ENCODE data around the gene ANKRD24.

ANKRD24 gene

DNA sequence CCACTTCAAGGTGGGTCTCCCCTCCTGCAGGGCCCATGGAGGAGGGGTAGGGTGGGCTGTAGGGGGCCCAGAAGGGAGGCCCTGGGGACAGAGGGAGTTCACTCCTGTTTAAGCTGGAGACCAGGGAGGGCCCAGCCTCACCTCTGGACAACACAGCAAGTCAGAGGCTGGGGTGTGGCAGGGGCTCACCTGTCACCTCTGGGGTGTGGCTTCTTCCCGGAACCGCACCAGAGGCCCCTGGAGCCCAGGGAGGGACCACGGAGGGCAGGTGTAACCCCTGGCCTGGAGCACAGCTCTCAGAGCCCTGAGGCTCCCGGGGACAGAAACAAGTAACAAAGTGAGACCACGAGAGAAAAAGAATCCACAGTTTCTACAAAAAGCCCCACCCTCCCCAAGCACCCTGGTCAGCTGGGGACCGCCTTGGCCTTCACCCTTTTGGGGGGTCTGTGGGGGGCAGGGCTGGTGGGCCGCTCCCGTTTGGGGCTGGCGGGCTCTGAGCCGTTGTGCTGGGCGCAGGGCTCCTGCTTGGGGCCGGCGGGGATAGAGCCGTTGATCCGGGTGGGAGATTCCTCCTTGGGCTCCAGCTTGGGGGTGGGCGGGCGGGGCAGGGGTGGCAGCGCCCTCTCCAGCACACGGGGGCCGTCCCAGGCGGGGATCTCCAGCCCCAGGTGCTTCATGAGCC, 8.1 kb upstream of the ANKRD24 start:
- no peak overlapping the region for H3K4me3 ChIP-seq (ENCODE audit: low read length)
- H3K27ac ChIP-seq (ENCODE audit: low read length): no peak overlapping the region
- no peaks in the 10 kb centered on the region; the same call in 1 of the 2 replicates for H3K4me1 ChIP-seq (ENCODE audit: control insufficient read depth, insufficient read depth, low read length)
- 0 out of 2 replicates have a peak, but pooled peaks cover 2% of the 10 kb centered on the region for H3K36me3 ChIP-seq (ENCODE audit: control insufficient read depth, insufficient read depth, low read length)
- no peaks in the 10 kb centered on the region for H3K9me3 ChIP-seq (ENCODE audit: control insufficient read depth, insufficient read depth, low read length)
- H3K27me3 ChIP-seq (ENCODE audit: control insufficient read depth, insufficient read depth, low read length): no peaks in the 10 kb centered on the region
- no CpG with 5 or more reads among the region's 21 CpGs for WGBS (ENCODE audit: insufficient coverage, insufficient read length)
- no peak for DNase-seq (ENCODE audit: low read depth, low spot score)

DNA sequence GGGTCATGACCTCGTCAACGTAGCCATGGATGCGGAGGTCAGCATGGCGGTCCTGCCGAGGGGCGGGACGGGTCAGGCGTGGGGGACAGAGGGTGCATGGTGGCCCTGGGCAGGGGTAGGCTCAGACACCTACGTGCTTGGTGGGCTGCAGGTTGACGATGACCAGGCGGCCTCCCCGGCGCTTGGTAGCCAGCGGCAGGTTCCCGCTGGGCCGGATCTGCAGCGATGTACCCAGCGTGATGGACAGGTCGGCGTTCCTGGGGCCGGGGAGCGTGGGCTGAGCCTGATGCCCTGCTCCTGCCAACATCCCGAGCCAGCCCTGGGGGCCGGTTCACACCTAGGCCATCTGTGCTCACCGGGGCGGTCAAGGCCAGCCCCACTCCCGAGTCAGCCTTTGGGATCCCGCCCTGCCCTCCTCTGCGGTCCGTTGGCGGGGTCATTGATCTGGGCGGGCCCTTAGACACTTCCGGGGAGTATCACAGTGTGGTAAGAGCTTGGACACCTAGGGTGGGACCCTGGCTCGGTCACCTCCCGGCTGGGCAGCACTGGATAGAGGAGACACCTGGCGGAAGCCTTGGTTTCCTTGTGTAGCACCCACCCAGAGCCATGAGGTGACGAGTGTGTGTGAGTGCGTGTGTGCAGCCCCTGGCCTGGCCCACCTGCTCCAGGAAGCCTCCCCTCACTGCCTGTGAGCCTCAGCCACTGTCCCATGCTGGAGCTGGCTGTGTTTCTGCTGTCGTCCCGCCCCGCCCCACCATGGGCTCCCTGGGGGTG, 7.4 kb upstream of the ANKRD24 start:
- no CpG with 5 or more reads among the region's 41 CpGs for WGBS (ENCODE audit: insufficient coverage, insufficient read length)
- no peak for DNase-seq (ENCODE audit: low read depth, low spot score)

DNA sequence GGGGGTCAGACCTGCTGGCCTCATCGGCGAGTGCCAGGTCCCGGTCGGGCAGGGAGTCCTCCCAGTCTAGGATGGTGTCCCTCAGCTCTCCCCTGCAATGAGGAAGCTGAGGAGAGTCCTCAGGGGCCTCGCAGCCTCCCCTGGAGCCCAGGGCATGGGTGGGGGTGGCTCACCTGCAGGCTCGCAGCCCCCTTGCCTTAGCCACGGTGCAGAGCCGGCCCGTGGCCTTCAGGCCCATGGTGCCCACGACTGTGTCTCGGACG, 6.9 kb upstream of the ANKRD24 start:
- 0 out of 2 replicates have a peak, but pooled peaks cover 2% of the 10 kb centered on the region for H3K36me3 ChIP-seq (ENCODE audit: control insufficient read depth, insufficient read depth, low read length)
- no CpG with 5 or more reads among the region's 12 CpGs for whole genome bisulfite sequencing (ENCODE audit: insufficient coverage, insufficient read length)
- H3K9me3 ChIP-seq (ENCODE audit: control insufficient read depth, insufficient read depth, low read length): no peaks in the 10 kb centered on the region
- no peaks in the 10 kb centered on the region for H3K27me3 ChIP-seq (ENCODE audit: control insufficient read depth, insufficient read depth, low read length)
- H3K4me3 ChIP-seq (ENCODE audit: low read length): no peak overlapping the region
- no peaks in the 10 kb centered on the region; the same call in 1 of the 2 replicates for H3K4me1 ChIP-seq (ENCODE audit: control insufficient read depth, insufficient read depth, low read length)
- no peak overlapping the region for H3K27ac ChIP-seq (ENCODE audit: low read length)
- DNase-seq (ENCODE audit: low read depth, low spot score): no peak

More for the DNA sequence above, 7.4 kb upstream of the ANKRD24 start:
- H3K4me3 ChIP-seq (ENCODE audit: low read length): no peak overlapping the region
- no peaks in the 10 kb centered on the region; the same call in 1 of the 2 replicates for H3K4me1 ChIP-seq (ENCODE audit: control insufficient read depth, insufficient read depth, low read length)
- H3K27me3 ChIP-seq (ENCODE audit: control insufficient read depth, insufficient read depth, low read length): no peaks in the 10 kb centered on the region
- no peaks in the 10 kb centered on the region for H3K9me3 ChIP-seq (ENCODE audit: control insufficient read depth, insufficient read depth, low read length)
- no peak overlapping the region for H3K27ac ChIP-seq (ENCODE audit: low read length)
- 0 out of 2 replicates have a peak, but pooled peaks cover 2% of the 10 kb centered on the region for H3K36me3 ChIP-seq (ENCODE audit: control insufficient read depth, insufficient read depth, low read length)

DNA sequence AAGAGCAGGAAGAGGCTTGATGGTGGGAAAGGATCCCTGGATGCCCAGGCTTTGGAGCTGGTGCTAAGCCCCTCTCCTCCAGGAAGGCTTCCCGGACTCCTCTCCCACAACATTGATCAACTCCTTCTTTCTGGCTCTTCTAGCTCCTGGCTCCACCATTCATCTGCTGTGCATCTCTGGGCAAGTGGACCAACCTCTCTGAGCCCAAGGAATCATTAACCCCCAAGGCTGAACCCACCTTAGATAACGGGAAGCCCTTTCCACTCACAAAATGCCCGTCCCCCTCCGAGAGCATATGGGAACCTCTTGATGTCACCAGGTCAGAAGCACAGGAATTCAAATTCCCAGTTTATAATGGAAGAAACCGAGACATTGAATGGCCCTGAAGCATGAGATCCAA, 5.3 kb upstream of the ANKRD24 start:
- H3K4me1 ChIP-seq (ENCODE audit: control insufficient read depth, insufficient read depth, low read length): no peaks in the 10 kb centered on the region; the same call in 1 of the 2 replicates

DNA sequence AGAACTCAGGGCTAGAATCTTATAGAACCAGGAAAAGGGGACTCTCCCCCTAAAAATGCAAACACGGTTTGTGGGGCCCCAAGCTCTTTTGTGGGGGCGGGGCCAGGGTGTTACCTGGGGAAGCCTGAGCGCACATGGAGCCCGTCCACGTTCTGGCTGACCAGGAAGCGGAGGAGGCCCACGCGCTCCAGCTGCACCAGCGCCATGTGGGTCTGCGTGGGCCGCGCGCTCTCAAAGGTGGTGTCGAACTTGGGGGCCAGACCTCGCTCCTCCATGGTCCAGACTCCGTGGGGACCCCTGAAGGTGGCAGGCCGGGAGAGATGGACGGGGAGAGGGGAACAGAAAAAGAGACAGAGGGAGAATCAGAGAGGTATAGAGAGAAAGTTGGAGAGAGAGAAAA, 3.5 kb upstream of the ANKRD24 start:
- 0 out of 2 replicates have a peak, but pooled peaks cover 2% of the 10 kb centered on the region for H3K36me3 ChIP-seq (ENCODE audit: control insufficient read depth, insufficient read depth, low read length)
- no peak for DNase-seq (ENCODE audit: low read depth, low spot score)
- no peak overlapping the region for H3K27ac ChIP-seq (ENCODE audit: low read length)
- no peaks in the 10 kb centered on the region for H3K9me3 ChIP-seq (ENCODE audit: control insufficient read depth, insufficient read depth, low read length)
- H3K4me3 ChIP-seq (ENCODE audit: low read length): no peak overlapping the region
- H3K4me1 ChIP-seq (ENCODE audit: control insufficient read depth, insufficient read depth, low read length): no peaks in the 10 kb centered on the region
- H3K27me3 ChIP-seq (ENCODE audit: control insufficient read depth, insufficient read depth, low read length): no peaks in the 10 kb centered on the region
- WGBS (ENCODE audit: insufficient coverage, insufficient read length): no CpG with 5 or more reads among the region's 18 CpGs

More for the DNA sequence above, 5.3 kb upstream of the ANKRD24 start:
- no peak for DNase-seq (ENCODE audit: low read depth, low spot score)
- Histone ChIP-seq H3K9me3 (ENCODE audit: control insufficient read depth, insufficient read depth, low read length) (no peaks in the 10 kb centered on the region), H3K27me3 (ENCODE audit: control insufficient read depth, insufficient read depth, low read length) (no peaks in the 10 kb centered on the region), H3K36me3 (ENCODE audit: control insufficient read depth, insufficient read depth, low read length) (0 out of 2 replicates have a peak, but pooled peaks cover 2% of the 10 kb centered on the region), H3K4me3 (ENCODE audit: low read length) (no peak overlapping the region), H3K27ac (ENCODE audit: low read length) (no peak overlapping the region)
- no CpG with 5 or more reads among the region's 5 CpGs for WGBS (ENCODE audit: insufficient coverage, insufficient read length)

DNA sequence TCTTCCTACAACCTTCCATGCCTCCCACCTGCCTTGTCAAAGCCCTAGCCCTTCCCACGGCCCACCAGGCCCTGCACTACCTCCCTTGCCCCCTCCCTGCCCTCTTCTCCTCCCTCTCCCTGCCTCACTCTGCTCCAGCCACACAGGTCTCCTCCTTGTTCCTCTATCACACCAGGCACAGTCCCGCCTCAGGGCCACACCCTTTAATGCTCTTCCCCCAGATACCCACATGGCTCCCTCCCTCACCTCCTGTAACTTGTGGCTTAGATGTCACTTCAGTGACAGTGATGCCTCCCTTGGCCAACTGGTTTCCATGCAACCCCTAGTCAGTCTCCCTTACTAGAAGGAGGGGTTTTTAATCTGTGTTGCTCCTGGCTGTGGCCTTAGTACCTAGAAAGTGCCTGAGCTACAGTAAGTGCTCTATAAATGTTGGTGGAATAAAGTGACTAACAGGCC, 1.4 kb upstream of the ANKRD24 start:
- Histone ChIP-seq H3K4me1 (ENCODE audit: control insufficient read depth, insufficient read depth, low read length) (no peaks in the 10 kb centered on the region), H3K36me3 (ENCODE audit: control insufficient read depth, insufficient read depth, low read length) (no peaks in the 10 kb centered on the region), H3K4me3 (ENCODE audit: low read length) (no peak overlapping the region), H3K27ac (ENCODE audit: low read length) (no peak overlapping the region), H3K27me3 (ENCODE audit: control insufficient read depth, insufficient read depth, low read length) (no peaks in the 10 kb centered on the region), H3K9me3 (ENCODE audit: control insufficient read depth, insufficient read depth, low read length) (no peaks in the 10 kb centered on the region)
- no peak for DNase-seq (ENCODE audit: low read depth, low spot score)
- no CpG with 5 or more reads among the region's 2 CpGs for WGBS (ENCODE audit: insufficient coverage, insufficient read length)

DNA sequence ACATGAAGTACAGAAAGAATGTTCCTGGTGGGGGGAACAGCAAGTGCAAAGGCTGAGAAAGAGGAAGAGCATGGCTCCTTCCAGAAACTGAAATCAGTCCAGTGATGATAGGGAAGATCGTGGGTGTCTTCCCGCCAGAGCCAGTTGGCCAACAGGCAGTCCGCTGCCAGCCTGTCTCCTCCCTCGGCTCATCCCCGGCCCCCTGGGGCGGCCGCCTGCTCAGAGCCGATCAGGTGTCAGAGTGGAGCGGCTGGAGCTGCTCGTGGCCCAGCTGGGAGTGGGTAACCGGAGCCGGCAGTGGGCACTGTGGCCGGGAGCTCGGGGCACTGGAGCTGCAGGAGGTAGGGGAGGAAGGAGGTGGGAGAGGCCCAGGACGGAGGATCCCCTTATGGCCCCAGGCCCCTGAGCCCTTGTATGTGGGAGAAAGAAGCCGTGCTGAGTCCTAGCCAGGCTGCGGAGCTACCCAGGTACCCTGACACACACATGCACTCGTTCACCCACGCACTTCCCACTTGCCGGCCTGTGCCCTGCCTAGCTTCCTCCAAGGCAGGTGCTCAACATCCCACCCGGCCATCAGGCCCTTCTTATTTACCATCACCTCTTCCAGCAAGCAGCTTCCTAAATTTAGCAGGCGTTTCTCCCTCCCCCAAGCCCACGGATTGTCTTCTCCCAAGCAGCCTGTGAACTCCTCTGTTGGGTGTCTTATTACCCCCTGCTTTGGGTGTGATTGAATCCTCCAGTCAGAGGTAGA, 1.7 kb downstream of the ANKRD24 start:
- Histone ChIP-seq H3K27me3 (ENCODE audit: control insufficient read depth, insufficient read depth, low read length) (no peaks in the 10 kb centered on the region), H3K4me3 (ENCODE audit: low read length) (no peak overlapping the region), H3K4me1 (ENCODE audit: control insufficient read depth, insufficient read depth, low read length) (no peaks in the 10 kb centered on the region), H3K27ac (ENCODE audit: low read length) (no peak overlapping the region), H3K36me3 (ENCODE audit: control insufficient read depth, insufficient read depth, low read length) (no peaks in the 10 kb centered on the region), H3K9me3 (ENCODE audit: control insufficient read depth, insufficient read depth, low read length) (no peaks in the 10 kb centered on the region)
- WGBS (ENCODE audit: insufficient coverage, insufficient read length): no CpG with 5 or more reads among the region's 23 CpGs
- no peak for DNase-seq (ENCODE audit: low read depth, low spot score)

DNA sequence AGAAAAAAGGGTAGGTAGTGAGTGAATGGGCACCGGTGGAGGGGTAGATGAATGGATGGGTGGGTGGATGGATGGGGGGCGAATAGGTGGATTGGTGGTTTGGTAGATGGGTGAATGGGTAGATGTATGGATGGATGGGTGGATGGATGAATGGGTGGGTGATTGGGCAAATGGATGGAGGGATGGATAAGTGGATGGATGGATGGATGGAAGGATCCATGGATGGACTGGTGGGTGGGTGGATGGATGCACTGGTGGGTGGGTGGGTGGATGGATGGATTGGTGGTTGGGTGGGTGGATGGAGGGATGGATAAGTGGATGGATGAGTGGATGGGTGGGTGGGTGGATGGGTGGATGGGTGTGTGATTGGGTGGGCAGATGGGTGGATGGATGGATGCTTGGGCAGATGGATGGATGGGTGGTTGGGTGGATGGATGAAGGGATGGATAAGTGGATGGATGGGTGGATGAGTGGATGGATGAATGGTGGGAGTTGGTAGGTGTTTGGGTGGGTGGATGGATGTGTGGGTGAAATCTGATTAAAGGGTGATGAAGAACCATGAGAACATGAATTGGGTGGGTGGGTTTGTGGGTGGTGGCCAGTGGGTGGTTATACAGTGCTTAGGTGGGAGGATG, 2.3 kb downstream of the ANKRD24 start:
- Histone ChIP-seq H3K4me3 (ENCODE audit: low read length) (no peak overlapping the region), H3K27me3 (ENCODE audit: control insufficient read depth, insufficient read depth, low read length) (no peaks in the 10 kb centered on the region), H3K9me3 (ENCODE audit: control insufficient read depth, insufficient read depth, low read length) (no peaks in the 10 kb centered on the region), H3K4me1 (ENCODE audit: control insufficient read depth, insufficient read depth, low read length) (no peaks in the 10 kb centered on the region), H3K36me3 (ENCODE audit: control insufficient read depth, insufficient read depth, low read length) (no peaks in the 10 kb centered on the region), H3K27ac (ENCODE audit: low read length) (no peak overlapping the region)
- 100% methylated on average over 2 of the region's 2 CpGs for WGBS (ENCODE audit: insufficient coverage, insufficient read length)
- DNase-seq (ENCODE audit: low read depth, low spot score): no peak

DNA sequence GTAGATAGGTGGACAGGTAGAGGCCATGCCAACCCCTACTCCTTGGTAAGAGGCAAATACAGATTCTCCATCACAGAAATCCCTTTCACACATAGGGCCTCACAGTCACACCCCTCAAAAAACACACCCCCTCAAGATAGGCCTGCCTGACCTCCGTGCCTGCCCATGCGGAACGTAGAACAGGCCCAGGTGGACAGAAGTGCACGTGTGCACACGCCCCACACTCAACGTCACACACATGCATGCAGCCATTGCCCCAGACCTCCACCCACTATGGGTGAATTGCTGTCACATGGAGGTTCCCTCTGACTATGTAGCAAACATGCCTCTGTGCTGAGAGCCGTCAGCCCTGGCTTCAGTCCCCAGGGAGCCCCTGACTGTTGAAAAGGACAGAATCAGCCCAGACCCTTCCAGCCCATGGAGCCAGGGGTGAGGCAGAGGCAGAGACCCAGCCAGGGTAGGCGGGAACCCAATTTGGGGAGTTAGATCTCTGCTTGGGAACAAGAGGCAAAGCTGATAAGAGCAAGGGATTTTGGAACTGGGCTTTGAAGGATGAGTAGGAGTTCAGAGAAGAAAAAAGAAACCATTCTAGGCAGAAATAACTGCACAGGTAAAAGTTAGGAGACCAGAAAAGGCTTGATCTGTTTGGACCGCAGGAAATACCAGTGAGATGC, 3.1 kb downstream of the ANKRD24 start:
- no peaks in the 10 kb centered on the region for H3K9me3 ChIP-seq (ENCODE audit: control insufficient read depth, insufficient read depth, low read length)
- H3K27me3 ChIP-seq (ENCODE audit: control insufficient read depth, insufficient read depth, low read length): no peaks in the 10 kb centered on the region
- no peak for DNase-seq (ENCODE audit: low read depth, low spot score)
- no peaks in the 10 kb centered on the region for H3K36me3 ChIP-seq (ENCODE audit: control insufficient read depth, insufficient read depth, low read length)
- no peak overlapping the region for H3K4me3 ChIP-seq (ENCODE audit: low read length)
- WGBS (ENCODE audit: insufficient coverage, insufficient read length): no CpG with 5 or more reads among the region's 9 CpGs
- no peak overlapping the region for H3K27ac ChIP-seq (ENCODE audit: low read length)
- no peaks in the 10 kb centered on the region for H3K4me1 ChIP-seq (ENCODE audit: control insufficient read depth, insufficient read depth, low read length)
